ENCODE results near the gene ITPKC.

DNA sequence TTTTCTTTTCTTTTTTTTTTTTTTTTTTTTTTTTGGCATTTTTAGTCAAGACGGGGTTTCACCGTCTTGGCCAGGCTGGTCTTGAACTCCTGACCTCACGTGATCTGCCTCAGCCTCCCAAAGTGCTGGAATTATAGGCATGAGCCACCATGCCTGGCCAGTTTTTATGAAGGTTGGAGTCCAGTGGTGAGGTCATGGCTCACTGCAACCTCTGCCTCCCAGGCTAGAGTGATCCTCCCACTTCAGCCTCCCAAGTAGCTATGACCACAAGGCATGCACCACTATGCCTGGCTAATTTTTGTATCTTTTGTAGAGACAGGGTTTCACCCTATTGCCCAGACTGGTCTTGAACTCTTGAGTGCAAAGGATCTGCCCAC lies 38.3 kb downstream of the ITPKC start:
- no peak for TF ChIP-seq POLR2A (IDR thresholded peaks at IDR 0.05)
- no peak for TF ChIP-seq CTCF (IDR thresholded peaks at IDR 0.05)
